ENCODE results near the gene ARPC5L. TPM values are rescaled to one million over a fixed set of nuclear protein-coding genes. Genes with fewer than 3 reads are reported as not detected.
A peak's percentile ranks its signal among the peaks of the same experiment; 100 is the strongest.

Gene ARPC5L
- total and polyA plus RNA-seq, 2 of the 8 experiments (the other 6 are each of a cell fraction or from before 2014, with no cell fraction given), result 34.1 to 50.6 TPM

- H3K79me1 ChIP-seq (ENCODE audit: low read depth, low read length), result no peaks in the 10 kb centered on the region
- no peak for DNase-seq (ENCODE audit: low read depth in 1 of 2, low spot score in 2 of 2)
- ChIA-PET CTCF (ENCODE audit: partially characterized antibody) (interaction anchor here (0.6 to 65.2 kb wide), 6 partner anchors 11 to 1728 kb away, joined by 3 to 1529 read pairs (median 10); partner anchors contain the start of genes ARPC5L, NR6A1, OLFML2A and RPL35), POLR2A (ENCODE audit: partially characterized antibody) (interaction anchor here (0.7 to 3.2 kb wide), 4 partner anchors 11 to 51 kb away, joined by 3 to 18 read pairs (median 4); partner anchors contain the start of genes ARPC5L and RPL35)
- H3K27me3 ChIP-seq (replicated peaks in 1 of 4; ENCODE audit: control insufficient read depth in 3 of 4, extremely low read depth in 1 of 4, insufficient read depth in 3 of 4, low read length in 3 of 4), result no peaks in the 10 kb centered on the region
- no peak overlapping the region for H2BK5ac ChIP-seq (ENCODE audit: low read depth, low read length)
- no peak overlapping the region for H2BK120ac ChIP-seq (replicated peaks; ENCODE audit: low read depth, low read length)
- H3K18ac ChIP-seq (ENCODE audit: extremely low read depth, low read length), result no peak overlapping the region; the same call in 1 of the 2 replicates
- H3K56ac ChIP-seq (replicated peaks; ENCODE audit: insufficient read length, low read depth, low read length), result no peak overlapping the region
- no peaks in the 10 kb centered on the region for H3K36me3 ChIP-seq (ENCODE audit: control insufficient read depth in 2 of 4, insufficient read depth in 4 of 4, low read length in 3 of 4)
- WGBS, 2 experiments (ENCODE audit: extremely low coverage in 1 of 2, insufficient coverage in 1 of 2, insufficient read length in 1 of 2, insufficient replicate concordance in 2 of 2, low coverage in 1 of 2, low lambda C conversion rate in 2 of 2, missing lambda C conversion rate in 1 of 2), result 58% methylated on average over 5 of the region's 5 CpGs; no CpG with 5 or more reads in 1 of the 2 experiments
- no peaks in the 10 kb centered on the region for H3K23me2 ChIP-seq (ENCODE audit: low read depth, low read length)
- H4K20me1 ChIP-seq (replicated peaks in 1 of 2; ENCODE audit: control insufficient read depth in 1 of 2, insufficient read depth in 2 of 2, low read length in 2 of 2), result no peaks in the 10 kb centered on the region
- 0 out of 2 replicates have a peak overlapping the region, but pooled peaks have one; percentile 33 for H2AFZ ChIP-seq (ENCODE audit: low read length)
- no peak for FAIRE-seq
- H3K23ac ChIP-seq (ENCODE audit: insufficient read length), result no peak overlapping the region
- no peak overlapping the region for H2AK5ac ChIP-seq (ENCODE audit: low read depth, low read length)
- no peak overlapping the region for H2BK20ac ChIP-seq (ENCODE audit: low read length)
- H3K4me1 ChIP-seq (replicated peaks in 1 of 4; ENCODE audit: control insufficient read depth in 3 of 4, insufficient read depth in 4 of 4, low read length in 3 of 4), result peaks cover 0 to 3% (median 1%) of the 10 kb centered on the region in 4 experiments; a peak in 3 of 7 replicates
- H3K4me3 ChIP-seq (ENCODE audit: extremely low read depth in 1 of 4, insufficient read depth in 2 of 4, low read depth in 3 of 4, low read length in 4 of 4), result no peak overlapping the region
- H4K91ac ChIP-seq (replicated peaks; ENCODE audit: insufficient read length, low read length), result no peak overlapping the region
- no peak overlapping the region for H3K27ac ChIP-seq (ENCODE audit: low read depth, low read length)
- H2BK15ac ChIP-seq (ENCODE audit: low read length), result no peak overlapping the region
- 0 out of 4 replicates have a peak overlapping the region, but pooled peaks of 1 of the 2 experiments have one; percentile 34 for H3K4me2 ChIP-seq (ENCODE audit: insufficient read depth in 1 of 2, low read depth in 2 of 2, low read length in 2 of 2)
- H4K8ac ChIP-seq (ENCODE audit: extremely low read depth, insufficient read depth, low read length), result no peak overlapping the region
- 0 out of 2 replicates have a peak overlapping the region, but pooled peaks have one; percentile 9 for H2BK12ac ChIP-seq (ENCODE audit: low read depth, low read length)
- H3K9ac ChIP-seq (replicated peaks in 1 of 4; ENCODE audit: extremely low read depth in 1 of 4, low read depth in 3 of 4, low read length in 3 of 4), result no peak overlapping the region; a peak in 1 of 7 replicates
- no peak overlapping the region for H4K5ac ChIP-seq (ENCODE audit: insufficient read length, low read depth, low read length)
- H3K79me2 ChIP-seq (ENCODE audit: control insufficient read depth in 1 of 2, insufficient read depth in 2 of 2, low read length in 2 of 2), result no peaks in the 10 kb centered on the region
- no peak overlapping the region for H3K14ac ChIP-seq (ENCODE audit: insufficient read length)
- no peak overlapping the region for H3K4ac ChIP-seq (replicated peaks; ENCODE audit: insufficient read length, low read depth, low read length)
- no peaks in the 10 kb centered on the region for H3K9me3 ChIP-seq (ENCODE audit: insufficient read depth in 2 of 2, low read depth in 1 of 2, low read length in 1 of 2)
- TF ChIP-seq SAP30 (IDR thresholded peaks at IDR 0.05; ENCODE audit: insufficient read depth, insufficient replicate concordance, low read length) (no peak), EZH2 (IDR thresholded peaks at IDR 0.05; ENCODE audit: low read depth, low read length, severe bottlenecking) (no peak), POLR2AphosphoS5 (IDR thresholded peaks at IDR 0.05; ENCODE audit: low read depth, low read length) (no peak), FOSL1 (IDR thresholded peaks at IDR 0.05; ENCODE audit: insufficient read depth, low read depth, low read length) (no peak), PHF8 (conservative IDR thresholded peaks at IDR 0.05; ENCODE audit: low read depth, low read length) (no peak), EGR1 (IDR thresholded peaks at IDR 0.05; ENCODE audit: borderline replicate concordance, low read depth, low read length) (no peak), KDM1A (IDR thresholded peaks at IDR 0.05; ENCODE audit: borderline replicate concordance, low read length) (no peak), NRF1 (IDR thresholded peaks at IDR 0.05; ENCODE audit: low read depth, low read length) (no peak), GTF2F1 (IDR thresholded peaks at IDR 0.05; ENCODE audit: borderline replicate concordance, low read depth, low read length) (no peak), E2F6 (IDR thresholded peaks at IDR 0.05) (no peak), MAFK (IDR thresholded peaks at IDR 0.05; ENCODE audit: low read depth, low read length) (no peak), KDM5A (IDR thresholded peaks at IDR 0.05; ENCODE audit: low read length) (no peak), ZNF274 (IDR thresholded peaks at IDR 0.05; ENCODE audit: borderline replicate concordance, extremely low read depth, low read length) (no peak)
Observed at GRCh38 chr9:124829334-124829669, 32.6 kb upstream of the ARPC5L start.

Data from H1 (cell line).